ENCODE results near the gene CLCF1. TPM values are rescaled to one million over a fixed set of nuclear protein-coding genes. Genes with fewer than 3 reads are reported as not detected.

Gene CLCF1
- total RNA-seq (2021; fragmentation: NEBNext Ultra II Directional; extraction: Animal tissue kit (Norgen Biotek cat#: 25700)), result 10 to 100 TPM in 4 of 6 experiments, 1 to 10 TPM in 2; 8.9 to 12.8 (median 10.5) TPM
- long read RNA-seq, transcript CLCF1-201 (3 exons, 1,844 nt), result major isoform, 12 of 18 reads
- long read RNA-seq, partial matches to known transcripts, result 6 of 18 reads
- long read RNA-seq, other reads (novel, unspliced or antisense), result 0 of 18 reads

DNA sequence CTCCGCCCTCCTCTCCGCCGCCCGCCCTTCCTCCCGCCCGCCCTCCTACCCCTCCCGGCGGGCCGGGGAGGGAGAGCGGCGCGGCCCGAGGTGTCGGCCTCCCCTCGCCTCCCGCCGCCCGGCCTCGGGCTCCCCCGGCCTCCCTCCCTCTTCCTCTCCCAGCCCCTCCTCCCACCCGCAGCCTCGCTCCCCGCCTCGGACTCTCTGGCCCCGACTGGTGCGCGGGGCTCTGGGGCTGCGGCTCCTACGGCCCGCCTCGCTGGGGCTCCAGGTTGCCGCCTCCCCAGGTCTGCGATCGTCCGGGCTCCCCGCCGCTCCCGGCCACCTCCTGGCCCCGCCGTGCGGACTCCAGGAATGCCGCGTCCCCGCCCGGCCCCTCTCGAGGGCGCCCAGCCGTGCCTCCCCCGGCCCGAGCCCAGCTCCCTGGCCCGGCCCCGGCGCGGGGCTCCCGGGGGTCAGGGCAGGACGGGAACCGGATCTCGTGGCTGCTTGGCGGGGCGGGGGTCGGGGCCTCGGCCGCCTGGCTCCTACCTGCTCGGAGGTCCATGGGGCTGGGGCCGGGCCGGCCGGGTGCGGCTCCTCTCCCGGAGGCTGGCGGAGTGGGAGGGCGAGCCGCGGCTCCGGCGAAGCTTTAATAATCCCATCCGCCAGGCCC, at the start of gene CLCF1:
TSS of gene CLCF1 (minus strand) at position 606 of the 655 bp plus-strand sequence. CDS start at position 547, 59 bp downstream.
- Mint-ChIP-seq H3K4me1 (ENCODE audit: low read depth) (peaks cover 73% of the 10 kb centered on the region), H3K9me3 (no peaks in the 10 kb centered on the region), H3K4me3 (peak within 1 kb of the TSS; percentile 89), H3K27me3 (ENCODE audit: insufficient read depth) (peaks cover 5% of the 10 kb centered on the region; the same call in 1 of the 2 replicates), H3K36me3 (ENCODE audit: low read depth) (no peaks in the 10 kb centered on the region; the same call in 1 of the 2 replicates), H3K27ac (peak within 1 kb of the TSS; percentile 99)
- TF ChIP-seq, protein P1, sequence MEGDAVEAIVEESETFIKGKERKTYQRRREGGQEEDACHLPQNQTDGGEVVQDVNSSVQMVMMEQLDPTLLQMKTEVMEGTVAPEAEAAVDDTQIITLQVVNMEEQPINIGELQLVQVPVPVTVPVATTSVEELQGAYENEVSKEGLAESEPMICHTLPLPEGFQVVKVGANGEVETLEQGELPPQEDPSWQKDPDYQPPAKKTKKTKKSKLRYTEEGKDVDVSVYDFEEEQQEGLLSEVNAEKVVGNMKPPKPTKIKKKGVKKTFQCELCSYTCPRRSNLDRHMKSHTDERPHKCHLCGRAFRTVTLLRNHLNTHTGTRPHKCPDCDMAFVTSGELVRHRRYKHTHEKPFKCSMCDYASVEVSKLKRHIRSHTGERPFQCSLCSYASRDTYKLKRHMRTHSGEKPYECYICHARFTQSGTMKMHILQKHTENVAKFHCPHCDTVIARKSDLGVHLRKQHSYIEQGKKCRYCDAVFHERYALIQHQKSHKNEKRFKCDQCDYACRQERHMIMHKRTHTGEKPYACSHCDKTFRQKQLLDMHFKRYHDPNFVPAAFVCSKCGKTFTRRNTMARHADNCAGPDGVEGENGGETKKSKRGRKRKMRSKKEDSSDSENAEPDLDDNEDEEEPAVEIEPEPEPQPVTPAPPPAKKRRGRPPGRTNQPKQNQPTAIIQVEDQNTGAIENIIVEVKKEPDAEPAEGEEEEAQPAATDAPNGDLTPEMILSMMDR (IDR thresholded peaks at IDR 0.05), result no peak
- no peak for DNase-seq

DNA sequence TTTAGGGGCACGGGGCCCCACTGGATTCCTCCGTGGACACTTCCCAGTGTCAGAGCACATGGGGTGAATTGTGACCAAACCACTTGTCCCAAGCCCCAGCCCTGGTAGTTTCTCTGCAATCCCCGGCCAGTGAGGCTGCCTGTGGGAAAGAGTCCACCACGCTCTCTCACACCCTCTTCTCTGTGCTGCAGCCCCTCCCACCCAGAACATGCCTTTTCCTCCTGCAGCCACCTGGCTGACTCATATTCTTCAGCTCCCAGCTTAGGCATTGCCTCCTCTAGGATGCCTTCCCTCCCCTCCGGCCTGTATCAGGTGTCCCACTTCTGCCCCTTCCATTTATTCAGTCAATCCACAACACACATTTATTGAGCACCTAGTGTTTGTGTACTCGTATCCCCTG, 49.5 kb upstream of the CLCF1 start:
- H3K27ac Mint-ChIP-seq, result no peak overlapping the region
- H3K36me3 Mint-ChIP-seq (ENCODE audit: low read depth), result no peaks in the 10 kb centered on the region
- no peaks in the 10 kb centered on the region; the same call in none of the 2 replicates for H3K27me3 Mint-ChIP-seq (ENCODE audit: insufficient read depth)
- TF ChIP-seq, protein P1 (IDR thresholded peaks at IDR 0.05), result no peak
- no peak for DNase-seq
- H3K9me3 Mint-ChIP-seq, result no peaks in the 10 kb centered on the region
- H3K4me1 Mint-ChIP-seq (ENCODE audit: low read depth), result peaks cover 3% of the 10 kb centered on the region; the same call in 1 of the 2 replicates
- H3K4me3 Mint-ChIP-seq, result no peak overlapping the region

DNA sequence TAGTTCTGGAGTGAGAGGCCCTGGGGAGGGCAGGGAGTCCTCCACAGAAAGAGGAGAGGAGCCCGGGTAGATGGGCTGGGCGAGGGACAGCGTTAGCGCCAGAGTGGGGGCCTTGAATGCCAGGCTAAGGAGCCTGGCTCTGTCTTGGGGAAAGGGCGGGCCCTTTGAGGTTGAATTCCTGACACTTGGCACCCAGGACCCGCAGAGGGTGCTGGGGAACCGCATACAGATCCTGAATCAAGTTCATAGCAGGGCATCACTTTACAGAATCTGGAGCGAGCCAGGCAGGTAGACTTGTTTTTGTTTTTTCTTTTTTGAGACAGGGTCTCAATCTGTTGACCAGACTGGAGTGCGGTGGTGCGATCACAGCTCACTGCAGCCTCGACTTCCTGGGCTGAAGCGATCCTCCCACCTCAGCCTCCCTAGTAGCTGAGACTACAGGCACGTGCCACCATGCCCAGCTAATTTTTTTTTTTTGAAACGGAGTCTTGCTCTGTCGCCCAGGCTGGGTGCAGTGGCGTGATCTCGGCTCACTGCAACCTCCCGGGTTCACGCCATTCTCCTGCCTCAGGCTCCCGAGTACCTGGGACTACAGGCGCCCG, 48.1 kb upstream of the CLCF1 start:
- H3K27me3 Mint-ChIP-seq (ENCODE audit: insufficient read depth), result no peaks in the 10 kb centered on the region; the same call in none of the 2 replicates
- no peak for DNase-seq
- TF ChIP-seq, protein P1 (IDR thresholded peaks at IDR 0.05), result no peak
- no peaks in the 10 kb centered on the region for H3K36me3 Mint-ChIP-seq (ENCODE audit: low read depth)
- H3K4me3 Mint-ChIP-seq, result peak overlapping the region; percentile 59
- no peaks in the 10 kb centered on the region for H3K9me3 Mint-ChIP-seq
- H3K27ac Mint-ChIP-seq, result no peak overlapping the region
- H3K4me1 Mint-ChIP-seq (ENCODE audit: low read depth), result no peaks in the 10 kb centered on the region

DNA sequence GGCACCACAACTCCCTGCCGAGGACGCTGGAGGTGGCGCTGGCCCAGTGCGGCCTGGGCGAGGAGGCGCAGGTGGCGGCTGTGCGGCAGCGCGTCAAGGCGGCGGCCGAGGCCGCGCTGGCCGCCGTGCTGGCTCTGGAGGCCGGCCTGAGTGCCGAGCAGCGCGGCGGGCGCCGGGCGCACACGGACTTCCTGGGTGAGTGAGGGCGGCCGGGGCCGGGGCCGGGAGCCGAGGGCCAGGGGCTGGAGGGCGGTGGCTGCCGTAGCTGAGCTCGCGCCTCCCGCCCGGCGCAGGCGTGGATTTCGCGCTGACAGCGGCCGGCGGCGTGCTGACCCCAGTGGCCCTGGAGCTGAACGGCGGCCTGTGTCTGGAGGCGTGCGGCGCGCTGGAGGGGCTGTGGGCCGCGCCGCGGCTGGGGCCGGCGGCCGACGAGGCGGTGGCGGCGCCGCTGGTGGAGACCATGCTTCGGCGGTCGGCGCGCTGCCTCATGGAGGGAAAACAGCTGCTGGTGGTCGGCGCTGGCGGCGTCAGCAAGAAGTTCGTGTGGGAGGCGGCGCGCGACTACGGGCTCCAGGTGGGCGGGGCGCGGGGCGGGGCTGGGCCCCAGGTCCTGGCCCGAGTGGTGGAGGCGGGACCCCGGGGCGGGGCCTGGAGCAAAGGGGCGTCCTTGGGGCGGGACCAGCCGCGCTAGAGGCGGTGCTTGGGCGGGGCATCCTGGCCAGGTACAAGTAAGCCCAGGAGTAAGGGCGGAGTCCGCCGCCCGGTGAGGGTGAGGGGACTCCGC, 47.4 kb upstream of the CLCF1 start:
- peak; percentile 79 for DNase-seq
- no peak overlapping the region for H3K27ac Mint-ChIP-seq
- TF ChIP-seq, protein P1 (IDR thresholded peaks at IDR 0.05), result no peak
- no peaks in the 10 kb centered on the region; the same call in none of the 2 replicates for H3K27me3 Mint-ChIP-seq (ENCODE audit: insufficient read depth)
- H3K9me3 Mint-ChIP-seq, result no peaks in the 10 kb centered on the region
- no peaks in the 10 kb centered on the region for H3K36me3 Mint-ChIP-seq (ENCODE audit: low read depth)
- no peaks in the 10 kb centered on the region for H3K4me1 Mint-ChIP-seq (ENCODE audit: low read depth)
- H3K4me3 Mint-ChIP-seq, result peak overlapping the region; percentile 59

DNA sequence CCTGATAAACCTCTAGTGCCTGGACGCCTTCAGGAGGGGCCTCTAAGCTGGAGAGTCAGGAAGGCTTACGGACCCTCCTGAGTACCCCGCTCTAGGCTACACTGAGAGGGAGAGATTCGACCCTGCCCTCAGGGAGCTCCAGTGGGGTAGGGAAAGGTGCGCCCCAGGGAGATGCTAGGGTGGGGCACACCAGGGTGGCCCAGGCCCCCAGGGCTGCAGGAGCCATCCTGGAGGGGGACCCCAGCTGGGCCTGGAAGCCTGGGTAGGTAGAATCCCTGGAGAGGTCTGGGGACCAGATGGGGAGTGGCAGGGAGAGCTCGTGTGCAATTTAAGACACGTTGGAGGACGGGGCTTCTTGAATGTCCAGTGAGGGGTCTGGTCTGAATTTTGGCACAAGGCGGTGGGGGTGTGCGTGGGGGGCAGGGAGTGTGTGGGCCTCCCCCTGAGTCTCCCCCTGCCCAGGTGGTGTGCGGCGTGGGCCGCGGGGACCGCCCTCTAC, 46.8 kb upstream of the CLCF1 start:
- Mint-ChIP-seq H3K4me3 (peak overlapping the region; percentile 67), H3K27me3 (ENCODE audit: insufficient read depth) (peaks cover under 1% of the 10 kb centered on the region), H3K36me3 (ENCODE audit: low read depth) (no peaks in the 10 kb centered on the region), H3K9me3 (no peaks in the 10 kb centered on the region), H3K4me1 (ENCODE audit: low read depth) (no peaks in the 10 kb centered on the region), H3K27ac (peak overlapping the region; percentile 45; the same call in 1 of the 2 replicates)
- TF ChIP-seq, protein P1 (IDR thresholded peaks at IDR 0.05), result no peak
- DNase-seq, result no peak

All from HFFc6 (cell line).